Posterior vena cava (tissue), 2 donors: ENCODE data around the gene GATA2. TPM values are rescaled to one million over a fixed set of nuclear protein-coding genes. Genes with fewer than 3 reads are reported as not detected.

ENCODE experiments used
- DNase-seq: peaks from one replicate; pipeline ENCODE4 v3.0.0-alpha.2; 2020; ENCODE audit warnings: low spot score
- intact Hi-C, 2 donors: fragments of 100-400 bp; cut with DNase I; formaldehyde crosslinking; loops; one replicate each; pipeline versions ENCODE4 v1.14.1 to v1.14.2; 2022 to 2023
- long read RNA-seq, 2 donors: library from polyadenylated mRNA; unstranded; transcript quantifications; one replicate each; pipeline ENCODE4 v2.0.0, GENCODE V29; 2020 to 2021
- total RNA-seq, 2 donors: library from RNA; stranded (reverse); fragmentation: NEBNext Ultra II Directional; extraction: Animal tissue kit (Norgen Biotek cat#: 25700); gene quantifications; one replicate each; pipeline ENCODE4 v1.2.1, GENCODE V29; 2021
- donor health status: DM: yes; HTN: yes; CAD: no.
- donor health status: DM: yes; HTN: yes; CAD: no.

GATA2 gene
- 10 to 100 TPM; 11.6 to 11.9 TPM for total RNA-seq
- long read RNA-seq, donor 1, partial matches to known transcripts: 10 of 17 reads
- long read RNA-seq, donor 1, other reads (novel, unspliced or antisense): 6 of 17 reads
- long read RNA-seq, donor 2, partial matches to known transcripts: 35 of 36 reads
- long read RNA-seq, donor 2, other reads (novel, unspliced or antisense): 1 of 36 reads

- intact Hi-C loops: loop anchor here in 1 of 2 donors (5.0 to 10.0 kb wide), 2 partner anchors 66 to 398 kb away; no protein-coding TSS in a partner anchor
- peak; percentile 82 for DNase-seq
Measured at GRCh38 chr3:128492671-128493569, at the start of gene GATA2. Gene GATA2 (minus strand): TSS chr3:128493201. CDS start chr3:128487031, 6,170 bp downstream.

- intact Hi-C loops: no loop called here
- DNase-seq: no peak
Measured at GRCh38 chr3:128541246-128541645, 48.2 kb upstream of the GATA2 start.

- DNase-seq: no peak
Measured at GRCh38 chr3:128539376-128539775, 46.4 kb upstream of the GATA2 start.

GRCh38 chr3:128537091-128537703 lies 44.2 kb upstream of the GATA2 start:
- no peak for DNase-seq
- intact Hi-C loops: no loop called here

More at GRCh38 chr3:128539376-128539775, 46.4 kb upstream of the GATA2 start:
- intact Hi-C loops: no loop called here

- intact Hi-C loops: no loop called here
- no peak for DNase-seq
Measured at GRCh38 chr3:128532012-128532983, 39.3 kb upstream of the GATA2 start.

GRCh38 chr3:128524374-128525299 lies 31.6 kb upstream of the GATA2 start:
- intact Hi-C loops: no loop called here
- DNase-seq: no peak

DNA sequence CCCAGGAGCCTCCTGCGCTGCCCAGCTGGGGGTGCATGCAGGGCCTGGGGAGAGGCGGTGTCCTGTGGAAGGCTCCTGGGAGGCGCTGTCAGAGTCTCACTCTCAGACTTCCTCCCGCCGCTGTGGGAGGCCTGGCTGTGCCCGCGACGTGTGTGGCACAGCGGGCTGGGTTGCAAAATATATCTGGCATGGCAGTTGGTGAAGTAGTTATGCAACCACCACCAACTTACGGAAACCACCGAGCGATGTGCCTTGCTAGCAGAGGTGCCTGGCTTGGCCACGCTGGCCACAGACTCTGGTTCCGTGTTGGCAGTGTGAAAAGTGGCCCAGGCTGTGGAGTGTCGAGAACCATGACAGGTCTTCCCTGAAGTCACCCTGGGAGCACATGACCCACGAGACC lies 30.6 kb upstream of the GATA2 start:
- intact Hi-C loops: no loop called here
- DNase-seq: no peak

DNA sequence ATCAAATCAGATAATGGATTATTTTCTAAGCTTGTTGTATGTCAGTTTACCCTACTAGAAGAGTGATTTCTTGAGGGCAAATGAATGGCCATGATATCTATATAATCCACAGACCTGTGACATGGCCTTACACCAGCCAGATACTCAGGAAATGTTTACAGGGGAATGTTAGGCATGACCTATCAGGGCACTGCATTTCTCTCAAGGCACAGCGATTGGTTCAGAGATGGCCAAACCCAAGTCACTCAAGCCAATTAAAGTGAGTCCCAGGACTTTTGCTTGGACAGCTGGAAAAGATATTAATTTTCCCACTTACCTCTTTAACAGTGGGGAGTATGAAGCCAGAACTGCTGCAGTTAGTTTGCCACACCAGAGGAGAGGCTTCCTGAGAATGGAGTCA lies 28.7 kb upstream of the GATA2 start:
- intact Hi-C loops: no loop called here
- no peak for DNase-seq

GRCh38 chr3:128518587-128519490 lies 25.8 kb upstream of the GATA2 start:
- no peak for DNase-seq
- intact Hi-C loops: no loop called here

DNA sequence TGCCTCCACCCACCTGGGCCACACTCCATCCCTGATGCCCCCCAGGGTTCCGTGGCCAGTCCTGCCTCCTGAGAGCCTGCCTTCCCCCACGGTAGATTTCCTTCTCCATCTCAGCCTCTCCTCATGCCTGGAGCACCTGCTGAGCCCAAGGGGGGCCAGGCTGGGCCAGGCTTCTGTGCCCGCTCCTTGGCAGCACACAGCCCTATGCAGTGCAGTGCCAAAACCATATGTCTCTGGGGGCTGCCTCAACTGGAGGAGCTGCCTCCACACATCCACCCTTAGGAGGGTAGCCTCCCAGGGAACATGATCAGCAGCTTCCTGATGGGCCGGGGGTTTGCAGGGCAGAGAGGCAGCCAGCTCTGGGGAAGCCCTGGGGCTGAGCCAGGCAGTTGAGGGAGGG lies 24.6 kb upstream of the GATA2 start:
- intact Hi-C loops: no loop called here
- DNase-seq: no peak

GRCh38 chr3:128515967-128516366 lies 23.0 kb upstream of the GATA2 start:
- DNase-seq: no peak
- intact Hi-C loops: no loop called here

DNA sequence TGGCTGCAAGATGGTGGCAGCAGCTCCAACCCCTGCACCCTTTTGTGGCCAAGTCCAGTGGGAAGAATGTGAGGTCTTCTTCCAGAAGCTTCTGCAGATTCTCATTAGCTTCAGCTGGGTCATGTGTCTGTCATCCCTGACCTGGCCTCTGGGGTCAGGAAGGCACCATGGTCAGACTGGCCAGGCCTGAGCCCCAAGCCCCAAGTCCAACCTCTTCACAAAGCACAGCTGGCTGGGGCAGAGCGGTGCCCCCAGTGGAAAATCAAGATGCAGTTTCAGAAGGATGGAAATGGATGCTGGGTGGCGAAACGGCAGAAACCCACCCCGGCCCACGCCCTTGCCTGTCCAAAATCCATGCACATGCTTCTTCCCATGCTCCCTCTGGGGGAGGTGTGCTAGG lies 15.9 kb upstream of the GATA2 start:
- intact Hi-C loops: no loop called here
- no peak for DNase-seq

DNA sequence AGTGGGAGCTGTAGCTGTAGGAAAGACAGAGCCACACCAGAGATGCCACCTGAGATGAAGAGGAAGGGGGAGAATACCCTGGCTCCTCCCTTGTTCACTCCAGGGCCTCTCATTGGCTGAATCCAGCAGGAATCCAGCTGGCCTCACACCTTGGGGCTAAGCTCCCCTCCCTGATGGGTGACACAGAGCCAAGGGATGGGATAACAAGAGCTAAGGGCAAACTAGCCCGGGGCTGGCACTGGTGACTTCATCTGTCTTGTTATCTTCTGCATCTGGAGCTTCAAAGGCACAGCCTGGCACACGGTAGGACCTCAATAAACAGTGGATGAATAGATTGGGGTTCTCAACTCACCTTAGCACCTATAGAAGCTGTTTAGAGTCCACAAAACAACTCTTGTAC lies 13.8 kb upstream of the GATA2 start:
- no peak for DNase-seq
- intact Hi-C loops: no loop called here

DNA sequence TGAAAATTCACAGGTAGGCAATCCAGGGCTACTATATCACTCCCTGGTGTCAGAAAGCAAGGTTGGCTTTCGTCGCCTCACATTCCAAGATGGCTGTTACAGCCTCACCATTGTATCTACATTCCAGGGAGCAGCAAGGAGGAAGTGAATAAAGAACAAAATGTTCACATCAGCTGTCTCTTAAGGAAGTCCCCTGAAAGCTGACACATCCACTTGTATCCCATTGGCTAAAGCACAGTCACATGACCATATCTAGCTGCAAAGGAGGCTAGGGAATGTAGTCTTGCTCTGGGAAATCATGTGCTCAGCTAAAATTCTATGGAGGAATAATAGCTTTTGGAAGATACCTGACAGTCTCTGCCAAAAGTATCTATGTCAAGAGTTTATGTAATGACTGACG lies 12.8 kb upstream of the GATA2 start:
- no peak for DNase-seq
- intact Hi-C loops: no loop called here

- intact Hi-C loops: no loop called here
- DNase-seq: no peak
Measured at GRCh38 chr3:128504963-128505730, 12.1 kb upstream of the GATA2 start.

- intact Hi-C loops: no loop called here
- no peak for DNase-seq
Measured at GRCh38 chr3:128504533-128504915, 11.5 kb upstream of the GATA2 start.
